GM21528 (cell line): ENCODE results near the gene INCA1.

ENCODE experiments used
- ATAC-seq: cut with Tn5 transposase; IDR thresholded peaks from one replicate; pipeline ENCODE4 v1.9.1; 2021; ENCODE audit warnings: mild to moderate bottlenecking, moderate library complexity; ENCODE audit not compliant: unreplicated experiment, low FRiP score

The INCA1 gene

GRCh38 chr17:4972752-4973151, 24.6 kb downstream of the INCA1 start:
- ATAC-seq: no peak

GRCh38 chr17:4972322-4972721, 25.0 kb downstream of the INCA1 start:
- ATAC-seq: no peak

GRCh38 chr17:4971826-4972225, 25.5 kb downstream of the INCA1 start:
- ATAC-seq: no peak

GRCh38 chr17:4970273-4970672, 27.0 kb downstream of the INCA1 start:
- no peak for ATAC-seq

- no peak for ATAC-seq
These were observed 27.7 kb downstream of the INCA1 start for GRCh38 chr17:4969551-4970173.

- ATAC-seq: no peak
These were observed 28.2 kb downstream of the INCA1 start for GRCh38 chr17:4969047-4969550.

- no peak for ATAC-seq
These were observed 28.8 kb downstream of the INCA1 start for GRCh38 chr17:4968486-4969046.

- peak; percentile 66 for ATAC-seq
These were observed 29.5 kb downstream of the INCA1 start, which contains the start of gene SPAG7 for GRCh38 chr17:4967539-4968485. Gene SPAG7, minus strand, starts transcription at chr17:4967817. Its CDS starts 13 bp downstream, at chr17:4967804.

GRCh38 chr17:4966844-4967538, 30.3 kb downstream of the INCA1 start:
- ATAC-seq: peak; percentile 77

GRCh38 chr17:4965311-4965986, 31.9 kb downstream of the INCA1 start:
- ATAC-seq: no peak

- no peak for ATAC-seq
These were observed 36.9 kb downstream of the INCA1 start for GRCh38 chr17:4960279-4960922.

- no peak for ATAC-seq
These were observed 37.9 kb downstream of the INCA1 start for GRCh38 chr17:4959261-4959965.

- no peak for ATAC-seq
These were observed 39.2 kb downstream of the INCA1 start for GRCh38 chr17:4958102-4958501.

GRCh38 chr17:4956493-4957061, 40.7 kb downstream of the INCA1 start:
- ATAC-seq: no peak

- ATAC-seq: no peak
These were observed 42.2 kb downstream of the INCA1 start for GRCh38 chr17:4955091-4955490.

- ATAC-seq: no peak
These were observed 43.8 kb downstream of the INCA1 start for GRCh38 chr17:4953451-4953961.

- ATAC-seq: no peak
These were observed 45.8 kb downstream of the INCA1 start for GRCh38 chr17:4951486-4951885.

- ATAC-seq: no peak
These were observed 46.5 kb downstream of the INCA1 start, which contains the start of gene ENO3 for GRCh38 chr17:4950746-4951204. Gene ENO3, plus strand, starts transcription at chr17:4951119. Its CDS starts 711 bp downstream, at chr17:4951830.
